NCI-H345 treated with DMSO at 0.1 percent for 48 hours (cell line): ENCODE results near the gene AFF3.

Source experiments
- DNase-seq: peaks from one replicate; lab custom pipeline; 2025; ENCODE audit not compliant: unreplicated experiment; lab: John Stamatoyannopoulos, UW

AFF3 gene

GRCh38 chr2:99726691-99727090, 415.7 kb downstream of the AFF3 start:
- no peak for DNase-seq

DNA sequence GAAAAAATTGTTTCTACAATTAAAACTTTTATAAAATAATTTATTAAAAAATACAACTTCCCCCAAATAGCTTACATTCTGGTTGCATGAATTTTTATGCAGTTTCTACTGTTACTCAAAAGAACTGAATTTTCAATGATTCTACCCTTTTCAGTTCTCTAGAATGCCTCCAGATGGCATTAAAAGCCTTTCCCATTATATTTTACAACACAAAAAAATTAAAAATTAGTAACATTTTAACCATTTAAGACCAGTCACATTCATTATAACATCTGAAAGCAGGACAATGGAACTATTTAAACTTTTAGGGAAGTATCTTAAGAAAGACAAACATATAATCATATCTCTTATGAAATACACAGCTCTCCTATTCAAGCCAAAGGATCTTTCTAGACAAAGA, 416.6 kb downstream of the AFF3 start:
- DNase-seq: no peak

- DNase-seq: no peak
These were observed 419.9 kb downstream of the AFF3 start for GRCh38 chr2:99722476-99722875.

GRCh38 chr2:99719102-99719501, 423.3 kb downstream of the AFF3 start:
- no peak for DNase-seq

GRCh38 chr2:99715956-99716355, 426.4 kb downstream of the AFF3 start:
- DNase-seq: no peak

DNA sequence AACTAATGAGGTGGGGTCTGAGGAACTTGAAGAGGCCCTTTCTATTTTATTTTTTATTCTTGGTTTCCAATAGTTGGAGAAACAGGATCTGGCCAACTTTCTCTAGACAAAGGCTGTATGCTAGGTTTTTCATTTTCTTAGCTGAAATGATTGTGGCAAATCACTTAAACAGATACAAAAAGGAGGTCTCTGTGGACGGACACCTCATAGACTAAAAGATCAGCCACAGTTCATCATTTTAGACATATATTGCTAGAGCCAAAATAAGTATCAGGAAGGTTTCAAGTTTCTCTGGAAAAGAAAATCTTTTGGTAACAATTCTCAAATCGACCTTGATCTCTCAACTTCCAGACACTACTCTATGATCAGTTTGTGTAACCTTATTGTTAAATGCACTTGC, 428.0 kb downstream of the AFF3 start:
- no peak for DNase-seq

DNA sequence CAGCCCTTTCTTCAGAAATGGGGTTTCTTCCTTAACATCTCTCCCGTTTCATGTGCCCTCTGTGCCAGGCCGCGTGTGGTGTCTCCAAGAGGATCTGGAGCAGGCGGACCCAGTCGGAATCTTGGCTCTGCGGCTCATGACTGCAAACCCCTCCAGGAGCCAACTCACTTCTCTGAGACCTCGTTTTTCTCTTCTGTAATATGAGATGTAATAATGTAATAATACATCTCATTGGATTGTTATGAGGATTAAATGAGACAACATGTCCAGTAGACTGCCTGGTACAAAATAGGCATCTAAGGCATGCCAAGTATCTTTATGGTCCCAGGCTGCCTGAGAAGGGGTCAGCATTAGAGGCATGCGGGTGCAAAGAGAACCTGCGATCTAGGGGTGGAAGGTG, 431.2 kb downstream of the AFF3 start:
- no peak for DNase-seq

DNA sequence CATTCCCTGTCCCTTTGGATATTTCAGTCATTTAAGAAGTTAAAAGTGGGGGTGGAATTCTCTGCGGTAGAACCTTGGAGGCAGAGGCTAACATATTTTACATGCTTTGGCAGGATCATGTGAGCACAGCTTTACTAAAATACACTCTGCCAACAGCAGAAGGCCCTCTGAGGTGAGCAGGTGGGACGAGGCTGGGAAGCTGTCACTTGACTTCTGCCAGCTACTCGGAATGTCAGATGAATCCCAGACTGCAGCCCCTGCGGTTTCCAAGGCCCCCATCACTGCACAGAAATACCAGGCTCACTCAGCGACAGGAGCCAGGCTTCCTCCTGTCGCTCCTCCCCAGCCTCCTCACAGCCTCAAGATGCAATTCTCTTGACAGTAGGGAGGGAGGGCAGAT, 431.7 kb downstream of the AFF3 start:
- no peak for DNase-seq

DNA sequence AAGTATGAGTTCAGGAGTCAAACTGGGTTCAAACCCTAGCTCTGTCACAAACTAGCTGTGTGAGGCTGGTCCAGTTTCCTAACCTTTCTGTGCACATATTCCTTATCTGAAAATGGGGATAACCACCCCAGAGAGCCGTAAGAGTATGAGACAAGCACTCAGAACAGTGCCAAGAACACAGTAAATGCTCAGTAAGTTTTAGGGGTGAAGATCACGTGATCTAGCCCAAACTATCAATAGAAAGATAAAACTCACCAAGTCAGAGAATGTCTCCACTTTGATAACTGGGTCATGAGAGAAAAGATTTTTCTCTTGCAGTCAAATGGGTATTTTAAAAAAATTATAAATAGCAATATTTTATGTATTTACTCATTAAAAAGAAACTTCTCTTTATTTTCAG, 433.2 kb downstream of the AFF3 start:
- DNase-seq: no peak

DNA sequence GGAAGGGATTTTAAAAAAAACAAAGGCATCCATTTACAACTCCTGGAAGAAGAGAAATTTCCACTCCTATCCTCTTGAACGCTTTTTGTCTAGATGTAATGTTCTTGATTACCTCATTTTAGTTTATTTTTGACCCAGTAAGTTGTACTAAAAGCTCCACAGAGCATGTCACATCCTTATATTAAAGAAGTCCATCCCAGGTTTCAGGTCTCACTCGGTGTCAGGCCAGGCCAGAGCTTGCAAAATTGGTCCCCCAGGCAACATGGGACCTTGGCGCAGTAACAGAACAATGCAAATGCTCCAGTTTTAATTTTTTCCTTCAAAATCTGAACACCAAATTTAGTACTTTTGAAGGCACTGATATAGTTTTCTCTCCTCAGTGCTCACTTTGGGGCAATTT, 434.2 kb downstream of the AFF3 start:
- no peak for DNase-seq

DNA sequence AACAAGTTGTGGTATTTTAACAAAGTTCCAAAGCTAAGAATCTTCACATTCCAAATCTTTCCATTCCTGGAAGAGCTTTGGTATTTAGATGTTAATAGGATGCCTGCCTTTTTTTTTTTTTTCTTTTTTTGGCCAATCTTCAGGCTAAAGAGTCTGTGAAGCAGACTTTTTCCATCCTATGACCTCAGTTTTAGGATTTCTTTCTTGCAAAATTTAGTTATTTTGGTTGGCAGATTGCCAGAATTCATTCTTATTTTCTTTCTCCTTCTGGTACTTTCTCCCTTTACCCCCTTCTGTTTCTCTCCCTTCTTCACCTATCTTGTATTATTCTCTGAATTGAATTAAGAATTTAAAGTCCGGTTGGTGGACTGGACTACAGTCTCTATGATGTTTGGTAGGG, 434.8 kb downstream of the AFF3 start:
- no peak for DNase-seq

- no peak for DNase-seq
These were observed 435.7 kb downstream of the AFF3 start for GRCh38 chr2:99706735-99707134.

GRCh38 chr2:99701503-99701902, 440.9 kb downstream of the AFF3 start:
- DNase-seq: no peak

GRCh38 chr2:99700482-99701398, 441.6 kb downstream of the AFF3 start:
- no peak for DNase-seq

DNA sequence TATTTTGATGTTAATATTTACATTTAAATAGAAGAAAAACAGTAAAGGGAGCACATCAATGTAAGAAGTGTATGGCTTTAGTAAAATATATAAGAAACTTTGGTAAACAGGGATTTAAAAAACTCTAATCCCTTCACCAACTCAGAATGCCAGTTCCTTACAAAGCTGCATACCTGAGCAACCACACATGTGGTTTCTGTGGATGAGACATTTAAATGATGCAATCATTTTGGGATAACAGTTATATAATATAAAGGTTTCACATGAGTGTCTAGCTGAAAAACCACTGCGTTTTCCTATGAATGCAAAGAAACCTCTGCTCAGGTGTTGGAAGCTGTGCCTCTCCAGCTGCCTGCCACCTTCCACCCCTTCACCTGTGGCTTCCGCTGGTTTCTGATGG, 443.5 kb downstream of the AFF3 start:
- DNase-seq: no peak

DNA sequence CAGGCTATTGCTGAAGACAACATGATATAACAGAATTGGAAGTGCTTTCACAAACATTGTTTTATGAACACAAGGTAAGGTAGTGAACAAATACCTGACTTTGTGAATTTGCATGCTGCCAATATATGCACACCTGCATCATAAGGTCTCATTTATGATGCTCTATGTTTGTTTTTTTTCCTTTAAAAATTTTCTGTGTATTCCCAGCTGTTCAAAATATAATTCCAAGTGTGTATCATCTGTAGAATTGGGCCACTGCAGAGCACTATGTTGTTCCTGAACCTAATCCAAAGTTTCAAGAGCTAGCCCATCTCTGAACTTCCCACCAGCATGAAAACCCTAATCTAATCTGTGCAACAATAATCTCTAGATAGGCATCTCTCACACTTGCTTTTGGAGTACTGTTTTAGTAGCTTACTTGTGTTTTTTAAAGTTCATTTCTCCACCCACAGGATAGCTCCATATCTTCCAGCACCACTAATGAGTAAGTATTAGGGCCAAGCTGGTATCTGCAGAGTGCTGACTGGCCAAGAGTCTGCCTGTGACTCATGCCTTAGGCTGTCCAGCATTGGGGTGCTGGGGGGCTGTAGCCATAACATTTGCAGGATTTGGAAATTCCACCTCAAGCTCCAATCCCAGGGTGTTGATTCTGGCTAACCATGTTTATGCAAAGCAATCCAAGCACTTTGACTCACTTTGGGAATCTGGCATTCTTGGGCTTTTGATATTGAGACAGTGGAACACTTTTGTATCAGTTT, 444.4 kb downstream of the AFF3 start:
- no peak for DNase-seq

- DNase-seq: no peak
These were observed 446.5 kb downstream of the AFF3 start for GRCh38 chr2:99695944-99696253.

DNA sequence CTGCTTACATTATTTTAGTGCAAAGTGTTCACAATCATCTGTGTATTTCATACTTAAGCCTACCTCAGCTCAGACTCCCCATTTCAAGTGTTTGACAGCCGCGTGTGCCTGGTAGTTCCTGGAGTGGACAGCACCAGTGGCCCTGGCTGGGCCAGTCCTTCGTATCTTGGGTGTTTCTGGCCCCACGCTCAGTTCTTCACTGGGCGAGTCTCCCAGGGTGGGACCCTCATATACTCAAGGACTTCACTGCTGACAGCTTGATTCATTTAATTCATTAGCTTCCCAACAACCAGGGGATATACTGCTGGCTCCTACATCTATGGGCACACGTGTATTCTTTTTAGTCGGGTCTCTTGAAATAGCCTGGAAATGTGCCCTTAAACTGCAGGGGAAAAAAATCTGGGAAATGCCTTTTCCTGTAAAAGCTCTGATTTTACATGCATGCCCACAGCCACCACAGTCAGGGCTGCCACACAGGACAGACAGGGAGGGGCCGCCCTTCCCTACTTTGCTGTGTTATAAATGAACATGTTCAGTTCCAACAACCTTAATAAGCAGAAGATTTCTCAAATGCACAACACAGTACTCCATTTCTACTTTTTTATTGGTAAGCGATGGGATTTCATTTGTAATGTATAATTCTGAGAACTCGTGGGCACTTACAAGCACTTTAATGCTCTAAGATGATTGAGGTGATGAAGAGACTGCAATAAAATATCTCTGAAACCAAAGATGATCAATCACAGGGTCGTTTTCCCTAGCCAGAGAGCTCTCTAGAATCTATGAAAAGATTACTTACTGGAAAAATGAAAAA, 447.1 kb downstream of the AFF3 start:
- DNase-seq: no peak

DNA sequence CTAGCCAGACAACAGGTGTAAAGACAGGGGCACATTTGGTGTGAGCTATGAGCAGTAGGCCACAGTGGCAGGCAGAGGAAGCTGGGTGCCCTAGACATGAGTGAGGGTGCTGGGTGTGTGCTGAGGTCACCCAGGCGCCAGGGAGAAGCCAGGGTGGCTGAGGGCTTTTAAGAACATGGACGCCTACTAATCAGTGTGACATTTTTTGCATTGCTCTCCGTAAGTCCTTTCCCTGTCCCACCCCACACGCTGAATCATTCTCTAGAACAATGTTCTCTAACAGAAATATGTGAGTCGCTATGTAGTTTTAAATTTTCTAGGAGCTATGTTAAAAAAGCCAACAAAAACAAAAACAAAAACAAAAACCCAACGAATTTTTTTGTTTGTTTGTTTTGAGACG, 448.1 kb downstream of the AFF3 start:
- no peak for DNase-seq

DNA sequence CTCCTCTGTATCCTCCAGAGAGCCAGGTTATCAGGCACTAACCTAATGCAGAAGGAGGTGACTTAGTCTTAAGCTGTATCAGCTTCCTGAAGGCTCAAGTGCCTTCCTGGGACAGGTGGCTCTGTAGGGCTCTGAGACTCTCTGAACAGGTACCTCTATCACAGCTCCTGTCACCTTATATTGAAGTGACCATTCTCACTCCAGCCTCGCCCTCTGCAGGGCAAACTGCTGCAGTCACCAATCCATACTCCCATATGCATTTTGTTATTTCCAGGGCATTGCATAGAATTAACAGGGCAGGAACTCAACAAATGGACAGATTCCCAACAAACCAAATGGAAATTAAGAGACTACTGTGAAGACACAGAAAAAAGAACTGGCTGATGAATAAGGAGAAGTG, 449.6 kb downstream of the AFF3 start:
- no peak for DNase-seq

- DNase-seq: no peak
These were observed 450.5 kb downstream of the AFF3 start for GRCh38 chr2:99691926-99692325.
